CMK (cell line): ENCODE measurements around the gene TLN1.

ENCODE experiments used
- DNase-seq: peaks from one replicate; pipeline ENCODE4 v3.0.0-alpha.2; 2010; ENCODE audit warnings: low read depth

Gene TLN1

DNA sequence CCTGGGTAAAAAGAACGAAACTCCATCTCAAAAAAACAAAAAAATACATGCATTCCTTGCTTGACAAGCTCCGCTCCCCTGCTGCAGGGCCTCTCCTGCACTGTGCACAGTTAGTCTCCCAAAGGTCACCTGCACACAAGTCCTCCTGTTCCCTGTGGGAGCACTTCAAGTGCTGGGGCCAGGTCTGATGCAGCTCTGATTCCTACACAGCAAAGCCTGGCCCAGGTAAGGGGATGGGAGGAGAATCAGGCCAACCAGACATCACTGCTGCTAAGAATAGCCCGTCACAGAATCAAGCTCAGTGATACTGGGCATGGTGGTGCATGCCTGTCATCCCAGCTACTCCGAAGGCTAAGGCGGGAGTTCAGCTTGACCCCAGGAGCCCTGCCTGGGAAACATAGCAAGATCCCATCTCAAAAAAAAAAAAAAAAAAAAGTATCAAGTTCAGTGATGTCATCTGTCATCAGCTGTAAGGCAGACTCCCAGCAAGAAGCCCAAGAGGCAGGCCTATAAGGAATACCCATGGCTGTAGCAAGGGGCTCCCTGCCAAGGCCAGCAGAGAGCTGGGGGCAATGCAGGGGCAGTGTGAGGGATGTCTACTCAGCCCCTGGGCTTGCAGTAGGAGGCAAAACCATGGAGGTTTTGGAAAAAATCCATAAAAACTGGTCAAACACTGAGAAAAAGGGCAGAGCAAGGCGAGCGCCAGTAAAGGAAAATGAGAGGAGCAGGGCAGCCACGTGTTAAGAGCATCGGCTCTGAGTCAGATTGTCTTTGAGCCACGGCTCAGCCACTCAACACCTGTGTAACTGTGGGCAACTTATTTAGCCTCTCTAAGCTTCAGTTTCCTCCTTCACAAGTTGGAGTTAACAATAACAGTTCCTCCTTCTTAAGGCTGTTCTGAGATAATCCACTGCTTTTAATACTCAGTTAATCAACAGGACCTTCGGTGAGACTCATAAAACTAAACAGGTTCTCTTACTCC lies 45.5 kb downstream of the TLN1 start:
- DNase-seq, result no peak

DNA sequence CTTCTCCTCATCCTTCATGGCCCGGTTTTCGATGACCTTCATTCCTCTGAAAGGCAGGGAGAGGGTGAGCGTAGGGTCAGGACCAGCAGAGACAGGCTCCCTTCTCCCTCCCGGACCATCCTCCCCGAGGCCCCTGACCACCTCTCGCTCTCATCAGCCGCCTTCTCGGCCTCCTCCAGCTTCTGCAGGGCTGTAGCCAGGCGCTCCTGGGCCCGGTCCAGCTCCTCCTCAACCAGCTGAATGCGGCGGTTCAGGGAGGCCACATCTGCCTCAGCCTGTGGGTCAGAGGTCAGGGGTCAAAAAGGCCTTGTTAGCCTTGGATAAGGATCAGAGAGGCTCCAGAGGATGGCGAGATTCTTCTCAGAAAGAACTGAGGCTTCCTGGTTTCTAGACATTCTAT lies 46.5 kb downstream of the TLN1 start:
- no peak for DNase-seq

DNA sequence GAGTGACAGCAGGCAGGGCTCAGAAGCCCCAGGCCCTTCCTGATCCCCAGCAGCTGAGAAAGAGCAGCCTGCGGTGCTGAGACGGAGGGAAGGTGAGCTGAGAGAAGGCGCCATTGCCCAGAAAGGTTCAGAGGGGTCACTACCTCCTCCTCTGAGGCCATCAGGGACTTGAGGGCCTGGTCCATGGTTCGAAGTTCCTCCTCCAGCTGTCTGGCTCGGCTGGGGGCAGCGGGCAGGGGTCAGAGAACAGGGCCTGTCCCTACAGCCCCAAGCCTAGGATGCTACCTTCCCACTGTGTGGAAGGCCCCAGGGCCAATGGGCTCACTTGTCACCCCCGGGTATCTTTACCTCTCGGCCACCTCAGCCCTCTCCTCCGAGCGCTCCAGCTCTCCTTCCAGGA lies 47.1 kb downstream of the TLN1 start:
- no peak for DNase-seq

DNA sequence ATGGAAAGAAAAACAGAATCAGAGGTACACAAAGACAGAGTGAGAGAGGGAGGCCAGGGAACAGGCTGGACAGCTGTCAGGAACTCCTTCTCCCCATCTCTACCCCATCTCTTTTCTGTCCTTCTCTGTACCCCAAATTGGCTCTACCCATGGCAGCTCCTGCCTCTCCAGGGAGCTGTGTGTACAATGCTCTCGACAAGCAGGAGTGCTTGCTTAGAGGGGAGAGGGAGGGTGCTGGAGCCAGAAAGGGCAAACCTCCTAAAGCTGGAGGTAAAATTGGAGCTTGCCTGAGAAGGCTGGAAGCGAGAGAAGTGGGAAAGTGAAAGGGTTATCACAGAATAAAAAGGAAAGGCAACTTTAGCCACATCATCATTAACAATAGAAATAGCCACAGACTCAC lies 48.7 kb downstream of the TLN1 start:
- no peak for DNase-seq

DNA sequence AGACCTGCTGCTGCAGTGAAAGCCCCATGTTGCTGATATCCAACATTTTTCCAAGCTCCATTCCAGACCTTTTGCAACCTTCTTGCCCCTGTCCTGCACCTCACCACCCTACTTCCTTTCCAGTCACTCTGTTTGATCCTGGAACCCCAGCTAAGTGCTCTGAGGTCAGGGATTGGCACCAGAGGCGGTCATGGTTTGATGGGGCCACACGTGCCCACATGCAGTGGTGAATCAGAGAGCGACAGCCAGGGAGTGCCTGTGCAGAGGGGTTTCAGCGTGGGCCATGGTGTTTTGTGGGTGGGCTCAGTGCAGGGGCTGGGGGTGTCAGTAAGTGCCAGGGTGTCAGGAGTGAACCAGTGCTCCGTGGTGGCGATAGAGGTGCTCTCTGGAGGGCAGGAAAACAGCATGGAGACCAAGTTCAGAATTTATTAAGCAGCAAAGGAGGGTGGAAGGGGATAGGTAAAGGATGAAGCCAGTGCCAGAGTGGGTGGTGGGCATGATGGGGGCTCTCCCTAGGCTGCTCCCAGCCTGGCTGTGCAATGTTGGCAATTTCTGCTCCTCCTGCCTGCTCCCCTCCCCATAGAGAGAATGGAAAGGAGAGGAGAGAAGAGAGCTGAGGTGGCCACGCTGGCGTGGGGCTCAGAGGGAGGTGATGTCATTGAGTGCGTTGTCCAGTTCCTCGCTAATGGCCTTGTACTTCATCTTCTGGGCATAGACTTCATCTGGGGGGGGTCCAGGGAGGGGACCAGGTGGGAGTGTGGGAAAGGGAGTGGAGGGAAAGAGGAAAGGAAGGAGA lies 49.3 kb downstream of the TLN1 start:
- no peak for DNase-seq

DNA sequence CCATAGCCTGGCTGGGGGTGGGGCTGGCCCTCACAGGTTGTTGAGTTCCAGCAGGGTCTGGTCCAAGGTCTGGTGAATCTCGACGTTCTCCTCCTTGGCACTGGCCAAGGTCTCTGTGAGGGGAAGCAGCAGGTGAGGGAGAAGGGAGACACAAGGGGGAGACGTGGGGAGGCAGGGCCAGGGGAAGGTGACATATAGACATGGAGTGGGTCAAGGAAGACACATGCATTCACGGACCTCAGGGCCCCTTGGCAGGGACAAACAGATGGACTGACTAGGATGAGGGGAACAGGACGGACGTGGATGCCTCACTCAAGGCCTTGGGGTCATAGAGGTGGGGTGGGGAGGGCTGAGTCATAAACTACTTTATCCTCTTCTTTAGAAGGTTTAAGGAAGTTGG lies 49.9 kb downstream of the TLN1 start:
- DNase-seq, result no peak

DNA sequence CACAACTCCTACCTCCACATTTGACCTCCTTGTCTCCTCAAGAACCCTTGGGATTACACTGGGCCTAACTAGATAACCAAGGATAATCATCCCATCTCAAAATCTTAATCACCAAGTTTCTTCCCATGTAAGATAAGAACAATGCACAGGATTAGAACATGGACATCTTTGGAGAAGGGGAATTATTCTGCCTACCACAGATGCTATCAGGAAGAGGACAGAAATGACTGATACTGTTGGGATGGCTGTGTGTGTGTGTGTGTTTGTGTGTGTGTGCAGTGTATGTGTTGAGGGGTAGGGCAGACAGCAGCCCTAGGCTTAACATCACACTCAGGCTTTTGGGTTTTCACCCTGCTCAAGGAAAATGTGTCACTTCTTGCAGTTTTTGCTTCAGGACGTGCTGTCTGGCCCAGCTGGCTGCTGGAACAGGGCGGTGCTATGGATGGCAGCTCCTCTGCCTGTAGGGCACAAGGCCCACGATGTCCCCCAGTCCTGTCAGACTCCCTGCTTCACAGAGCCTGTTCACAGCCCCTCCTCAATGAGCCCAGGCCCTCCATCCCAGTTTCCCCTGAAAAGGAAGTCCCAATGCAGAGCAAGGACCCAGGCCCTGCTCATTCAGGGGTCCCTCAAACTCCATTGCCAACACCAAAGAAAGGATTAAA lies 50.5 kb downstream of the TLN1 start:
- no peak for DNase-seq

DNA sequence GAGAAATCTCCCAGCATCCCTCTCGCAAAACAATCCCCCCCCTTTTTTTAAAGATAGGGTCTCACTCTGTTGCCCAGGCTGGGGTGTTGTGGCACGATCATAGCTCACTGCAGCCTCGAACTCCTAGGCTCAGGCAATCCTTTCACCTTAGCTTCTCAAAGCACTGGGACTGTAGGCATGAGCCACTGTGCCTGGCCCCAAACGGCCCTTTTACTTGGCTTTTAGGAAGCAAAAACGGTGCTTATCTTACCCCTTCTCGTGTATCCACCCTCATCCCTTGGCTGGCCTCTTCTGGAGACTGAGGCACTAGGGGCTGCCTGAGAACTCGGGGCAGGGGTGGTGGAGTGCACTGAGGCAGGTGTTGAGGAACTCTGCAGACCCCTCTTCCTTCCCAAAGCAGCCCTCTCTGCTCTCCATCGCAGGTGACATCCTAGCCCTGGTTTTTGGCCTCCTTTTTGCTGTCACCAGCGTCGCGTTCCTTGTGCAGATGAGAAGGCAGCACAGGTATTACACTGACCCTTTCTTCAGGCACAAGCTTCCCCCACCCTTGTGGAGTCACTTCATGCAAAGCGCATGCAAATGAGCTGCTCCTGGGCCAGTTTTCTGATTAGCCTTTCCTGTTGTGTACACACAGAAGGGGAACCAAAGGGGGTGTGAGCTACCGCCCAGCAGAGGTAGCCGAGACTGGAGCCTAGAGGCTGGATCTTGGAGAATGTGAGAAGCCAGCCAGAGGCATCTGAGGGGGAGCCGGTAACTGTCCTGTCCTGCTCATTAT lies 51.5 kb downstream of the TLN1 start:
- DNase-seq, result no peak

DNA sequence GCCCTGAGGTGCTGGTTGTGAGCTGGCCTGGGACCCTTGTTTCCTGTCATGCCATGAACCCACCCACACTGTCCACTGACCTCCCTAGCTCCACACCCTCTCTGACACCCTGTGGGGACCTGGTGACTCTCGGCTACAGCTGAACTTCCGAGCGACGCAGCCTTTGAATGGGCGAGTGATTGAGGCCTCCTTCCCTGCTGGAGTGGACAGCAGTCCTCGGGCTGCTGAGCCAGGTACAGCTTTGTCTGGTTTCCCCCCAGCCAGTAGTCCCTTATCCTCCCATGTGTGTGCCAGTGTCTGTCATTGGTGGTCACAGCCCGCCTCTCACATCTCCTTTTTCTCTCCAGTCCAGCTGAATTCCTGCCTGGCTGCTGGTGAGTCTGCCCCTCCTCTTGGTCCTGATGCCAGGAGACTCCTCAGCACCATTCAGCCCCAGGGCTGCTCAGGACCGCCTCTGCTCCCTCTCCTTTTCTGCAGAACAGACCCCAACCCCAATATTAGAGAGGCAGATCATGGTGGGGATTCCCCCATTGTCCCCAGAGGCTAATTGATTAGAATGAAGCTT lies 52.1 kb downstream of the TLN1 start:
- no peak for DNase-seq

DNA sequence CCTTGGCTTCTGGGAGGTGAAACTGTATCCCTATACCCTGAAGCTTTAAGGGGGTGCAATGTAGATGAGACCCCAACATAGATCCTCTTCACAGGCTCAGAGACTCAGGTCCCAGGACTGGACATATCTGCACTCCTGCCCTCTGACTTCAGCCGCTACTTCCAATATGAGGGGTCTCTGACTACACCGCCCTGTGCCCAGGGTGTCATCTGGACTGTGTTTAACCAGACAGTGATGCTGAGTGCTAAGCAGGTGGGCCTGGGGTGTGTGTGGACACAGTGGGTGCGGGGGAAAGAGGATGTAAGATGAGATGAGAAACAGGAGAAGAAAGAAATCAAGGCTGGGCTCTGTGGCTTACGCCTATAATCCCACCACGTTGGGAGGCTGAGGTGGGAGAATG lies 52.9 kb downstream of the TLN1 start:
- DNase-seq, result no peak

DNA sequence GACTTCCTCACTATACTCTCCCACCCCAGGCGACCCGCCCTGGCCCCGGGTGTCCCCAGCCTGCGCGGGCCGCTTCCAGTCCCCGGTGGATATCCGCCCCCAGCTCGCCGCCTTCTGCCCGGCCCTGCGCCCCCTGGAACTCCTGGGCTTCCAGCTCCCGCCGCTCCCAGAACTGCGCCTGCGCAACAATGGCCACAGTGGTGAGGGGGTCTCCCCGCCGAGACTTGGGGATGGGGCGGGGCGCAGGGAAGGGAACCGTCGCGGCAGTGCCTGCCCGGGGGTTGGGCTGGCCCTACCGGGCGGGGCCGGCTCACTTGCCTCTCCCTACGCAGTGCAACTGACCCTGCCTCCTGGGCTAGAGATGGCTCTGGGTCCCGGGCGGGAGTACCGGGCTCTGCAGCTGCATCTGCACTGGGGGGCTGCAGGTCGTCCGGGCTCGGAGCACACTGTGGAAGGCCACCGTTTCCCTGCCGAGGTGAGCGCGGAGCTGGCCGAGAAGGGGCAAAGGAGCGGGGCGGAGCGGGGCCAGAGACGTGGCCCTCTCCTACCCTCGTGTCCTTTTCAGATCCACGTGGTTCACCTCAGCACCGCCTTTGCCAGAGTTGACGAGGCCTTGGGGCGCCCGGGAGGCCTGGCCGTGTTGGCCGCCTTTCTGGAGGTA lies 56.1 kb downstream of the TLN1 start:
- DNase-seq, result no peak

DNA sequence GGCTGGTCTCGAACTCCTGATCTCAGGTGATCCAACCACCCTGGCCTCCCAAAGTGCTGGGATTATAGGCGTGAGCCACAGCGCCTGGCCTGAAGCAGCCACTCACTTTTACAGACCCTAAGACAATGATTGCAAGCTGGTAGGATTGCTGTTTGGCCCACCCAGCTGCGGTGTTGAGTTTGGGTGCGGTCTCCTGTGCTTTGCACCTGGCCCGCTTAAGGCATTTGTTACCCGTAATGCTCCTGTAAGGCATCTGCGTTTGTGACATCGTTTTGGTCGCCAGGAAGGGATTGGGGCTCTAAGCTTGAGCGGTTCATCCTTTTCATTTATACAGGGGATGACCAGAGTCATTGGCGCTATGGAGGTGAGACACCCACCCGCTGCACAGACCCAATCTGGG lies 56.8 kb downstream of the TLN1 start:
- no peak for DNase-seq

DNA sequence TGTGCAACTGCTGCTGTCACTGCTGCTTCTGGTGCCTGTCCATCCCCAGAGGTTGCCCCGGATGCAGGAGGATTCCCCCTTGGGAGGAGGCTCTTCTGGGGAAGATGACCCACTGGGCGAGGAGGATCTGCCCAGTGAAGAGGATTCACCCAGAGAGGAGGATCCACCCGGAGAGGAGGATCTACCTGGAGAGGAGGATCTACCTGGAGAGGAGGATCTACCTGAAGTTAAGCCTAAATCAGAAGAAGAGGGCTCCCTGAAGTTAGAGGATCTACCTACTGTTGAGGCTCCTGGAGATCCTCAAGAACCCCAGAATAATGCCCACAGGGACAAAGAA lies 58.0 kb downstream of the TLN1 start:
- DNase-seq, result no peak

DNA sequence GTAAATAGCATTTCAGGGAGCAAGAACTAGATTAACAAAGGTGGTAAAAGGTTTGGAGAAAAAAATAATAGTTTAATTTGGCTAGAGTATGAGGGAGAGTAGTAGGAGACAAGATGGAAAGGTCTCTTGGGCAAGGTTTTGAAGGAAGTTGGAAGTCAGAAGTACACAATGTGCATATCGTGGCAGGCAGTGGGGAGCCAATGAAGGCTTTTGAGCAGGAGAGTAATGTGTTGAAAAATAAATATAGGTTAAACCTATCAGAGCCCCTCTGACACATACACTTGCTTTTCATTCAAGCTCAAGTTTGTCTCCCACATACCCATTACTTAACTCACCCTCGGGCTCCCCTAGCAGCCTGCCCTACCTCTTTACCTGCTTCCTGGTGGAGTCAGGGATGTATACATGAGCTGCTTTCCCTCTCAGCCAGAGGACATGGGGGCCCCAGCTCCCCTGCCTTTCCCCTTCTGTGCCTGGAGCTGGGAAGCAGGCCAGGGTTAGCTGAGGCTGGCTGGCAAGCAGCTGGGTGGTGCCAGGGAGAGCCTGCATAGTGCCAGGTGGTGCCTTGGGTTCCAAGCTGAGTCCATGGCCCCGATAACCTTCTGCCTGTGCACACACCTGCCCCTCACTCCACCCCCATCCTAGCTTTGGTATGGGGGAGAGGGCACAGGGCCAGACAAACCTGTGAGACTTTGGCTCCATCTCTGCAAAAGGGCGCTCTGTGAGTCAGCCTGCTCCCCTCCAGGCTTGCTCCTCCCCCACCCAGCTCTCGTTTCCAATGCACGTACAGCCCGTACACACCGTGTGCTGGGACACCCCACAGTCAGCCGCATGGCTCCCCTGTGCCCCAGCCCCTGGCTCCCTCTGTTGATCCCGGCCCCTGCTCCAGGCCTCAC lies 58.6 kb downstream of the TLN1 start, which contains the start of gene CA9:
Gene CA9, plus strand, starts transcription at position 797 of the 893 bp plus-strand sequence. Its CDS starts 32 bp downstream, at position 829.
- DNase-seq, result no peak

DNA sequence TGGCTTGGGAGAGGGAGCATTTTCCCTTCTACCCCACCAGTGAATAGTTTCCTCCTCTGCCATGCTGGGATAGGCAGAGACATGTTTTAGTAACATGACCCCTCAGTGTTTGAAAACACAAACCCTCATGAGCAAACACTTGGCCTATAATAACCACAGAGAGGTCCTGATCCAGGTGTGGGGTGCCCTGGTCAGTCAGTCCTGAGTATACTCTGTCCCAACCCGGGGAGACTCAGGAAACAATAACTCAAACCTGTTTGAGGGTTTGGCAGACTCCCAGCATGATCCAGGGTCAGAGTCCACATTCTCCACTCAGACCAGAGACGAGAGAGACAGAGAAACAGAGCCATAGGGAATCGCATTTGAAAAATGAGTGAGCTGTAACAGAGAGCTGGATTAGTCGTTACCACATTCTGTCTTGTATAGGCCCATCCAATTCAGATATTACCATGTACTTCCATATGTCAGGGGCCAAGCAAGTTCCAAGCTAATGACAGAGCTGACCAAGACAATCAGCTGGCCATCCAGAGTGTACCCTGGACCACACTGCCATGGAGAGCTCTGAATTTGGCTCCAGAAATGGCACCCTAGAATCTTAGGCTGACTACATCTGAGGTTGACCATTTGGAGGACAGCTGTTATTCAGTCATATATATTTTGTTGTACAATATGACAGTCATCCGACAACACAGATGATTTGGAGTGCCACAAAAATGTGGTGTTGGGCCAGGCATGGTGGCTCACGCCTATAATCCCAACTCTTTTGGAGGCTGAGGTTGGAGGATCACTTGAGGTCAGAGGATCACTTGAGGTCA lies 62.5 kb downstream of the TLN1 start:
- no peak for DNase-seq

DNA sequence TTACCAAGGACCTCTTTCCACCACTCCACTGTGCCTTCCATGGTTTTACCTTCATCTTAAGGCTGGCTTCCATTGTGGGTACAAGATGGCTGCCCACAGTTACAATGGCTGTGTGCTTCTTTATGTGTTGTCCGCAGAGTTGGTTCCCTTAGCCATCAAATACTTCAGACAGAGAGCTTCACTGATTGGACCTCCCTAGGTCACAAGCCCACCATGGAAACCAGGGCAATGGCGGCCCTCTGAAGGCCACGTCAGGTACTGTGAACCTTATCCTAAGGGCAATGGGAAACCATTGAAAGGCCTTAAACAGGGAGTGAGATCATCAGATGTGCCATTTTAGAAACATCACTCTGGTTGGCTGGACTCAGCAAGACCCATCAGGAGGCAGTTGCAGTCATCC lies 64.1 kb downstream of the TLN1 start:
- DNase-seq, result no peak

DNA sequence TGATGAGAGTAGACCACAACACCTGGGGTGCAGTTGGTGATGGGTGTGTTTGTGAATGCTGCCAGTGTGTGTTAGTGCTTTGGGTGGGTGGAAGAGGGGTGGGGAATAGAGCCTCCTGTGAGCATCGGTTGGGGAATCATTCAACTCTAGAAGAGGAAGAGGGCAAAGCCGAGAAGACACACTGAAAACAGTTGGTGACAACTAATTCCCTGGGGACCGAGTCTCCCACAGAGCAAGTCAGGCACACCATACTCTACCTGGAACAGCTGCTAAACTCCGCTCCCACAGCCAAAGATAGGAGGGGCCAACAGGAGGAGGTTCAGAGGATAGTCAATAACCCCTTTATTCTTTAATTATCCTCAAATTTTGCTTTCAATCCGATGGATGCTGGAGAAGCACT lies 65.4 kb downstream of the TLN1 start:
- no peak for DNase-seq

DNA sequence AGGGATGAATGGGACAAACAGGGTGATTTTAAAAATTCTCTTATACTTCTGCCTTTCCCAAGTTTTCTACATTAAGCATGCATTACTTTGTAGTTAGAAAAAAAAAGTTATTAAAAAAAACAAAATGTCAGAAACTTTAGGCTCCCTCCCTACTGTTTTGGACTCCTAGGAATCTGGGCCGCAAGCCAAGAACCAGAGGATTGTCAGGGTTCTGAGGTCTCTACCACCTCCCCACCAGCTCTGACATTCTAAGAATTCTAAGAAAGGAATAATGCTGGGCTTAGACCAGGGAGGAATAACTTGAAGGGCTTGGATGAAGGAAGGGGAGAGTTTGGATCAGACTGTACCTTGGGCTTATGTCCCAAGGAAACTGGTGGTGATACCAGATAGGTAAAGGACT lies 66.0 kb downstream of the TLN1 start:
- no peak for DNase-seq

DNA sequence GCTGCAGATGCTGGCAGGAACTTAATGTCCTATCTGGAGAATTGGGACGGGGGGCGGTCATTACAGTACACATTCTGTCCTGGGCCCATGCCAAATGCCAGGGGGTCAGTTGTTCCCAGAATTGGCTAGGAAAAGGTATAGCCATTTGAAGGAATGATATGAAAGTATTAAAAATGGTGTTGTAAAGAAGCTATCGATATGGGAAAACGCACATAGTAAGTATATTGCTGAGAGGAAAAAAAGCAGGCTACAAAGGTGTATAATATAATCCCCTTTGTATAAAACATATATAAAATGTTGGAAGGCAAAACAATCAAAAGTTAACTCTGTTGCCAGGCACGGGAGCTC lies 66.5 kb downstream of the TLN1 start:
- DNase-seq, result no peak
